ENCODE results near the gene SGK2. TPM values are rescaled to one million over a fixed set of nuclear protein-coding genes. Genes with fewer than 3 reads are reported as not detected.

The SGK2 gene
- 0.25 and 0.32 TPM in 2 replicates for total RNA-seq

- Mint-ChIP-seq H3K4me1 (ENCODE audit: low read depth) (no peaks in the 10 kb centered on the region), H3K27me3 (ENCODE audit: low read depth) (peaks cover 3% of the 10 kb centered on the region), H3K36me3 (ENCODE audit: low read depth) (no peaks in the 10 kb centered on the region), H3K9me3 (no peaks in the 10 kb centered on the region), H3K27ac (no peak within 1 kb of the TSS), H3K4me3 (ENCODE audit: low read depth) (no peak within 1 kb of the TSS)
- intact Hi-C loops (cut with micrococcal nuclease): no loop called here
- DNase-seq (ENCODE audit: low spot score): no peak
Observed at GRCh38 chr20:43558412-43559146, at the start of gene SGK2. SGK2 (plus strand) TSS chr20:43559027; CDS start chr20:43566496, 7,469 bp downstream.

DNA sequence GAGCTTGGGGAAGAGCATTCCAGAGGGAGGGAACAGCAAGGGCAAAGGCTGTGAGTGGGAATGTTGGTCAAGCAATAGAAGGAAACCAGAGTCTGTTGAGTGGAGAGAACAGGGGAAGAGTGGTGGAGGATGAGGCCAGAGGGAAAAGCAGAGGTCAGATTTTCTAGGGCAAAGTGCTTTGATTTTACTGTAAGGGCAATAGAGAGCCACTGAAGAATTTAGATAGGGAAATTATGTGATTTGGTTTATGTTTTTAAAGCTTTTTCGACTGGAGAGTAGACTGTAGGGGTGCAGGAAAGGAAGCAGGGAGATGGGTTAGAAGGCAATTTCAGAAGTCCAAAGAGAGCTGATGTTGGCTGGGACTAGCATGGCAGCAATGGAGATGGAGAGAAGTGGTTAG, 46.9 kb upstream of the SGK2 start:
- H3K27ac Mint-ChIP-seq: no peak overlapping the region
- no peak overlapping the region for H3K4me3 Mint-ChIP-seq (ENCODE audit: low read depth)
- intact Hi-C loops (cut with micrococcal nuclease): no loop called here
- H3K9me3 Mint-ChIP-seq: no peaks in the 10 kb centered on the region
- H3K36me3 Mint-ChIP-seq (ENCODE audit: low read depth): peaks cover 4% of the 10 kb centered on the region
- no peak for DNase-seq (ENCODE audit: low spot score)
- H3K27me3 Mint-ChIP-seq (ENCODE audit: low read depth): peaks cover 15% of the 10 kb centered on the region
- H3K4me1 Mint-ChIP-seq (ENCODE audit: low read depth): peaks cover 10% of the 10 kb centered on the region

DNA sequence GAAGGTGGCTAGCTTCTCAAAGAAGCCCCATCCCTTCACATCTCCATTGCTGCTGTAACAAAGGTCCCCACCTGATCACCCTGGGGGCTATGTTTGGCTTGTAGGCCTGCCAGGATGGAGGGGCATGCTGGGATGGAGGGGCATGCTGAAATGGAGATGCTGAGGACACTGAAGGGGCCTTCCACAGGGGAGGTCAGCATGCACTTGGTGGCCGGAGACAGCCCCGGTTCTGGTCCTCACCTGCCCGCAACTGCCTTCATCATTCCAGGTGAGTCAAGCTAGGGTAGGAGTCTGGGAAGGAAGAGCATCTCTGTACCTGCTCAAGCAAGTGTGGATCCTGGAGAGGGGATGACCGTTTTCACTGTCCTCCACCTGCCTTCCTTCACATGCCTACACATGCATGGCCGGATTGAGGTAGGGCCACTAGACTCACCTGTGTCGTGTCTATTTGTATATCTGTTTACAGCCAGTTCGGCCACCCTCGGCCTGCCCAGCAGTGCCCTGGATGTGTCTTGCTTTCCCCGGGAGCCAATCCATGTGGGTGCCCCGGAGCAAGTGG, 45.4 kb upstream of the SGK2 start:
- Mint-ChIP-seq H3K27me3 (ENCODE audit: low read depth) (peaks cover 10% of the 10 kb centered on the region), H3K9me3 (no peaks in the 10 kb centered on the region), H3K4me3 (ENCODE audit: low read depth) (peak overlapping the region; percentile 95), H3K4me1 (ENCODE audit: low read depth) (peaks cover 9% of the 10 kb centered on the region), H3K27ac (no peak overlapping the region), H3K36me3 (ENCODE audit: low read depth) (peaks cover 8% of the 10 kb centered on the region)
- intact Hi-C loops (cut with micrococcal nuclease): no loop called here
- no peak for DNase-seq (ENCODE audit: low spot score)

DNA sequence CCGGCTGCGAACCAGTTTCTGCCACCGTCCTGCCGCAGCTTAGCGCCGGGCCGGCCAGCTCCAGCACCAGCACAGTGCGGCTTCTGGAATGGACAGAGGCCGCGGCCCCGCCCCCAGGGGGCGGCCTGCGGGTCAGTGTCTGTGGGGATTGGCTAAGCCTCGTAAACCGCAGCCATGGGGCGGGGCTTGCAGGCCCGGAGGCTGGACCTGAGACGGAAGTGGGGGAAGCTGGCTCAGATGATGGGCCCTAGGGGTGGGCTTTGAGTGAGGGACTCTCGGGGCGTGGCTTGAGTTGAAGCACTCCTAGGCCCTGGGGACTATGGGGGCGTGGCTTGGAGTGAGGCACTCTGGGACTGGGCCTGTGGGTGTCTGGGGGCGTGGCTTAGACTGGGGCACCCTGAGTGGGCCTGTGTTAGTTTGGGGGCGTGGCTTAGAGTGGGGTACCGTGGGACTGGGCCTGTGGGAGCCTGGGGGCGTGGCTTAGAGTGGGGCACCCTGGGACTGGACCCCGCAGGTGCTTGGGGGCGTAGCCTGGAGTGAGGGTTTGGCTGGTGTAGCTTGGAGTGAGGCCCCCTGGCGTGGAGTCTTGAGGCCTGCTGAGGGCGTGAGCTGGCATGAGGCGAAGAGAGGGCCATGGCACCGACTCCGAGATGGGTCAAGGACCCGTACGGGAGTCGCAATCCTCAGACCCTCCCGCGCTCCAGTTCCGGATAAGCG, 44.7 kb upstream of the SGK2 start:
- Mint-ChIP-seq H3K4me3 (ENCODE audit: low read depth) (peak overlapping the region; percentile 95), H3K9me3 (no peaks in the 10 kb centered on the region), H3K27me3 (ENCODE audit: low read depth) (peaks cover 5% of the 10 kb centered on the region), H3K36me3 (ENCODE audit: low read depth) (peaks cover 8% of the 10 kb centered on the region), H3K27ac (peak overlapping the region; percentile 93), H3K4me1 (ENCODE audit: low read depth) (peaks cover 4% of the 10 kb centered on the region)
- peak; percentile 91 for DNase-seq (ENCODE audit: low spot score)
- intact Hi-C loops (cut with micrococcal nuclease): loop anchor here (1.0 to 2.0 kb wide), 2 partner anchors 57 to 77 kb away; partner anchors contain the start of genes IFT52 and SRSF6

DNA sequence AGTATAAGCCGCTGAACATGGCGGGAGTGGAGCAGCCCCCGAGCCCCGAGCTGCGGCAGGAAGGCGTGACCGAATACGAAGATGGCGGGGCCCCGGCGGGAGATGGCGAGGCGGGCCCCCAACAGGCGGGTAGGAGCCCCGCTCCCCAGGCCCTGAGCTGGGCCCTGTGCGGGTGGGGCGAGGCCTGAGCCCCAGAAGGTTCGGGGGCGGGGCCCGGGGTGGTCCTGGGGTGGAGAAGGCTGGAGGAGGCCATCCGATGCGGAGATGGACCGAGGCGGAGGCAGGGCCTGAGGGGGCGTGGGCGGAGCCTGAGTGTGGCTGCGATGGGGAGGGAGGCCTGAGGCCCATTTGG, 44.2 kb upstream of the SGK2 start:
- peaks cover 8% of the 10 kb centered on the region for H3K36me3 Mint-ChIP-seq (ENCODE audit: low read depth)
- H3K27me3 Mint-ChIP-seq (ENCODE audit: low read depth): no peaks in the 10 kb centered on the region

GRCh38 chr20:43515628-43516027, 43.2 kb upstream of the SGK2 start:
- DNase-seq (ENCODE audit: low spot score): no peak
- Mint-ChIP-seq H3K36me3 (ENCODE audit: low read depth) (peaks cover 8% of the 10 kb centered on the region), H3K4me3 (ENCODE audit: low read depth) (peak overlapping the region; percentile 35), H3K27me3 (ENCODE audit: low read depth) (no peaks in the 10 kb centered on the region), H3K27ac (no peak overlapping the region), H3K4me1 (ENCODE audit: low read depth) (peaks cover 4% of the 10 kb centered on the region), H3K9me3 (no peaks in the 10 kb centered on the region)
- intact Hi-C loops (cut with micrococcal nuclease): loop anchor here (2.0 kb wide), 1 partner anchor 75 kb away; the partner anchor contains the start of gene IFT52

More for the DNA sequence above, 44.2 kb upstream of the SGK2 start:
- intact Hi-C loops (cut with micrococcal nuclease): loop anchor here (1.0 to 2.0 kb wide), 2 partner anchors 57 to 76 kb away; partner anchors contain the start of genes IFT52 and SRSF6
- H3K4me3 Mint-ChIP-seq (ENCODE audit: low read depth): peak overlapping the region; percentile 95
- H3K27ac Mint-ChIP-seq: peak overlapping the region; percentile 93
- no peaks in the 10 kb centered on the region for H3K9me3 Mint-ChIP-seq
- no peak for DNase-seq (ENCODE audit: low spot score)
- H3K4me1 Mint-ChIP-seq (ENCODE audit: low read depth): peaks cover 4% of the 10 kb centered on the region

GRCh38 chr20:43516251-43516824, 42.5 kb upstream of the SGK2 start:
- Mint-ChIP-seq H3K27me3 (ENCODE audit: low read depth) (no peaks in the 10 kb centered on the region), H3K4me3 (ENCODE audit: low read depth) (no peak overlapping the region), H3K4me1 (ENCODE audit: low read depth) (peaks cover 4% of the 10 kb centered on the region), H3K36me3 (ENCODE audit: low read depth) (peaks cover 8% of the 10 kb centered on the region), H3K9me3 (no peaks in the 10 kb centered on the region), H3K27ac (no peak overlapping the region)
- intact Hi-C loops (cut with micrococcal nuclease): no loop called here
- DNase-seq (ENCODE audit: low spot score): no peak

DNA sequence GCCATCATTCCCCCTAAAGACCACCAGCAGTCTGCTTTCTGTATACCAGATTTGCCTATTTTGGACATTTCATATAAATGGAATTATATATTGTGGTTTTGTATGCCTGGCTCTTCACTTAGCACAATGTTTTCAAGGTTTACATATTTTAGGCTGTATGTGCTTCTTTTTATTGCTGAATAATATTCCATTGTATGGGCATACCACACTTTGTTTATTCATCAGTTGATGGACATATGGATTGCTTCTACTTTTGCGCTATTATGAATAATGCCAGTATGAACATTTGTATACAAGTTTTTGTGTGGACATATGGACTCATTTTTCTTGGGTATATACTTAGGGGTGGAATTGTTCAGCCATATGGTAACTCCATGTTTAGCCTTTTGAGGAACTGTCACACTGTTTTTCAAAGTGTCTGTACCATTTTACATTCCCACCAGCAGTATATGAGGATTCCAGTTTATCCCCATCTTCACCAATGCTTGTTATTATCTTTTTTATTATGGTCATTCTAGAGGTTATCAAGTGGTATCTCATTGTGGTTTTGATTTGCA, 38.7 kb upstream of the SGK2 start:
- DNase-seq (ENCODE audit: low spot score): no peak
- Mint-ChIP-seq H3K9me3 (no peaks in the 10 kb centered on the region), H3K36me3 (ENCODE audit: low read depth) (peaks cover 4% of the 10 kb centered on the region), H3K4me3 (ENCODE audit: low read depth) (no peak overlapping the region), H3K27ac (no peak overlapping the region), H3K4me1 (ENCODE audit: low read depth) (peaks cover 1% of the 10 kb centered on the region), H3K27me3 (ENCODE audit: low read depth) (no peaks in the 10 kb centered on the region)
- intact Hi-C loops (cut with micrococcal nuclease): no loop called here

DNA sequence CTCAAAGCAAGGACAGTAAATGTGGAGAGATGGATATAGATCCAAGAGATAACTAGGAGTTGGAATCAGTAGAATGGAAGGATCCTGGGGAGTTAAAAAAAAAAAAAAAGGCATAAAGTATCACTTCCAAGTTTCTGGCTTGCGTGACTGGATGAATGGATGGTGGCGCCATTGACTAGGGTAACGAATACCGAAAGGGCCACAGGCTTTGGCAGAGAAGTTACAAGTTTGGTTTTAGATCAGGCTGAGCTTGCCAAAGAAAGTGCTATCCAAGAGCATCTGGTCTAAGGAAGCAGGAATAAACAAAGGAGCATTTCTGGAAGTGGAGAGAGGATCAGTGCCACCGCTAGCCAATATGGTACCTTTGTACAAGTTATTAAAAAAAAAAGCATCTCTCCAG, 33.8 kb upstream of the SGK2 start:
- Mint-ChIP-seq H3K27me3 (ENCODE audit: low read depth) (peaks cover 2% of the 10 kb centered on the region), H3K36me3 (ENCODE audit: low read depth) (no peaks in the 10 kb centered on the region), H3K4me3 (ENCODE audit: low read depth) (no peak overlapping the region), H3K4me1 (ENCODE audit: low read depth) (no peaks in the 10 kb centered on the region), H3K27ac (no peak overlapping the region), H3K9me3 (no peaks in the 10 kb centered on the region)
- intact Hi-C loops (cut with micrococcal nuclease): no loop called here
- no peak for DNase-seq (ENCODE audit: low spot score)

GRCh38 chr20:43528258-43528875, 30.5 kb upstream of the SGK2 start:
- Mint-ChIP-seq H3K9me3 (no peaks in the 10 kb centered on the region), H3K4me1 (ENCODE audit: low read depth) (no peaks in the 10 kb centered on the region), H3K27ac (no peak overlapping the region), H3K4me3 (ENCODE audit: low read depth) (no peak overlapping the region), H3K27me3 (ENCODE audit: low read depth) (peaks cover 2% of the 10 kb centered on the region), H3K36me3 (ENCODE audit: low read depth) (no peaks in the 10 kb centered on the region)
- intact Hi-C loops (cut with micrococcal nuclease): no loop called here
- DNase-seq (ENCODE audit: low spot score): no peak

GRCh38 chr20:43529051-43529450, 29.8 kb upstream of the SGK2 start:
- peaks cover 2% of the 10 kb centered on the region for H3K27me3 Mint-ChIP-seq (ENCODE audit: low read depth)
- no peaks in the 10 kb centered on the region for H3K9me3 Mint-ChIP-seq
- H3K27ac Mint-ChIP-seq: no peak overlapping the region
- H3K4me1 Mint-ChIP-seq (ENCODE audit: low read depth): no peaks in the 10 kb centered on the region
- no peak overlapping the region for H3K4me3 Mint-ChIP-seq (ENCODE audit: low read depth)
- intact Hi-C loops (cut with micrococcal nuclease): no loop called here
- no peak for DNase-seq (ENCODE audit: low spot score)
- H3K36me3 Mint-ChIP-seq (ENCODE audit: low read depth): no peaks in the 10 kb centered on the region

- H3K9me3 Mint-ChIP-seq: no peaks in the 10 kb centered on the region
- intact Hi-C loops (cut with micrococcal nuclease): no loop called here
Observed at GRCh38 chr20:43529457-43530153, 29.2 kb upstream of the SGK2 start.

More at GRCh38 chr20:43529457-43530153, 29.2 kb upstream of the SGK2 start:
- Mint-ChIP-seq H3K36me3 (ENCODE audit: low read depth) (no peaks in the 10 kb centered on the region), H3K4me3 (ENCODE audit: low read depth) (no peak overlapping the region), H3K4me1 (ENCODE audit: low read depth) (no peaks in the 10 kb centered on the region), H3K27ac (no peak overlapping the region), H3K27me3 (ENCODE audit: low read depth) (peaks cover 2% of the 10 kb centered on the region)
- DNase-seq (ENCODE audit: low spot score): no peak

Data from activated T-helper 2 cell treated with anti-CD3 and anti-CD28 coated beads, Interferon-gamma antibody, Interleukin-2, Interleukin-4, amounts not matched to agents 10 μg/mL and 5 μg/mL and 100 μg/mL, durations not matched to agents 14 hours and 24 hours and 36 hours (primary cell).